HG03159 (cell line): ENCODE data around the gene JAG1.

ENCODE experiments used
- ATAC-seq: cut with Tn5 transposase; IDR thresholded peaks from one replicate; pipeline ENCODE4 v1.9.1; 2021; ENCODE audit warnings: mild to moderate bottlenecking, moderate library complexity; ENCODE audit not compliant: unreplicated experiment

JAG1 gene

DNA sequence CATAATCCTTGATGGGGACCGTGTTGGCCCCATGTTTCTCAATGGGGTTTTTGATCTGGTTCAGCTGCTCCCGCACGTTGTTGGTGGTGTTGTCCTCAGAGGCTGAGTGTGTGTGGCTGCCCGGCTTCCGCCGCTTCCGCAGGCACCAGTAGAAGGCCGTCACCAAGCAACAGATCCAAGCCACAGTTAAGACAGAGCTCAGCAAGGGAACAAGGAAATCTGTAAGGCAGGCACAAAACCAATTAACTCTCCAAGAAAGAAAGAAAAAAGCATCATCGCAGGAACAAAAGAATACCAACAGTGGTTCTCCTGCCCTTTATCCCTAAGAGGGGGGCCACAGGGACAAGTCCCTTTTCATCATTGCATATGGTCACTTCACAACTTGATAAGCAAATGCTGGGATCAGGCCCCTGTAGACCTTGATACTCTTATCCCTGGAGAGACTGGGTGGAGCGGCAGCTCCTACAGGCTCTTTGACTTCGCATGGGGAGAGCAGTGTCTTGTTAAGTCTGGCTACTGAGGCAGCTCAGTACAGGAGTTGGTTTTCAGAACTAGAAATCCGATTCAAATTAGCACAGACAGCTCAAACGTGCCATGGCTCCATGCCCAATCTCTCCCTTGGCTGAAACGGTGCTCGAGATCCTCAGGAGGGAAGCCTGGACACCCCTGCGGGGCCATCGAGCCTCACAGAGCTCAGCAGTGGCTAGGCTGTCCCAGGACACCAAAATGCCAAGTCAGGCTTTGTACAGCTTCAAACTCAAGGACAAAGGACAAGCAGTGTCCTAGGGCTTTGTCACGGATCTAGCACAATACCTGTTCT is 33.9 kb downstream of the JAG1 start:
- ATAC-seq: no peak

DNA sequence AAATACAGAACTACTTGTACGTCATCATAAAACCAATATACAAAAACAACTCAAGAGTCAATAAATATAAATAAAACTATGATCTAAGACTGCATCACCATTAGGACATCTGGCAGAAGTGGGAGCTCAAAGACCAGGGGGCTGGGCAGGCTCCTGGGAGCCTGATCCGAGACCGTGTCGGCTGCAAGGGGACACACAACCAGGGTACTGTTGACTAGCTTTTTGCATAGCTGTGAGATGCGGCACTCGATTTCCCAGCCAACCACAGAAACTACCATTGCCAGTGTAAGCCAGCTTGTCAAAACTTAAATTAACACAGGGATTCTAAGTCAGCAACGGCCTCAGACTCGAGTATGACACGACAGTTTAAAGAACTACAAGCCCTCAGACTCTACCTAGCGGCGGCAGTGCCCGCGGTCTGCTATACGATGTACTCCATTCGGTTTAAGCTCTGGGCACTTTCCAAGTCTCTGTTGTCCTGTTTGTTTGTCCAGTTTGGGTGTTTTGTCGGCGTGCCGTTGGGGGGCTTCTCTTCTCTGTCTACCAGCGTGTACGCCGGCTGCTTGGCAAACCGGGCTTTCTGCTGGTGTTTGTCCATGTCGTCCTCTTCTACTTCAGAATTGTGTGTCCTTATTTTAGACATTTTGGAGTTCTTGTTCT is 34.6 kb downstream of the JAG1 start:
- ATAC-seq: no peak

DNA sequence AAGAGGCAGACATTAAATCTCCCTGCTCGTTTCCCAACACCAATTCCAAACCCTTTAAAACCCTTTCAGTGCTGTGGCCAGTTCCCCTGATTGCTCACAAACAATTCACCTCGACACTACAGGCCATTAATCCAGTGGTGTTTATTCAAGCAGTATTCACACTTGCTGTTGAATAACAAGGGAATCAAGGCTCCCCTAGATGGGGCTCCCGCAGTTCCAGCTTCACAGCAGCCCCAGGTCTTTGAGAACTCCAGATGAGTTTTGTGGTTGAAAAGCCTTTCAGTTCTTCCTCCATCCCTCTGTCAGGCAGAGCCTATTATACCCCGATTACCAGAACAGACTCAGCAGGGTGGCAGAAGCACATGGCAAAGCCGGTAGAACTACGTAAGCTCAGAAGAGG is 36.2 kb downstream of the JAG1 start:
- no peak for ATAC-seq

DNA sequence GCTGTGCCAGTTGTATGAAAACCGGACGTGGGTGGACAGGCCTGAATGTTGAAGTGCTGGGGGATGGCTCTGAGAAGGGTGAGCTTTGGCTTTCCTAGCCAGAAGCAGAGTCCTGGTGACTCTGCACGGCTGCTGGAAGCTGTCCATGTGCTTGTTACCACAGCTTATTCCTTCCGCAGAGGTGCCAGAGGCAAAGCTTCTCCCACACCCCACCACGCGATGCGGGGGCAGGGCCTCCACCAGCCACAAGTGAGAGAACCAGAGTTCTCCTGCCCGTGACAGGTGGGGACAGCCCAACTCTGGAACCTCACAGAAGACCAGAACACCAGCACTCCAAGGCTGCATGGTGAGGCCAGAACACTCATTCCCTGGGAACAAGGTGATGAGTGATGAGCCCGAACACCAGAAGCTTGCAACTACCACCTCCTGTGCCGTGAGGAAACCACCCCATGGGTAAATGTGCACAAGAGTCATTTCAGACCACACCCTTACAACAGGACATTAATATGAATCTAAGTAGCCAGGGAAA is 36.7 kb downstream of the JAG1 start:
- no peak for ATAC-seq

DNA sequence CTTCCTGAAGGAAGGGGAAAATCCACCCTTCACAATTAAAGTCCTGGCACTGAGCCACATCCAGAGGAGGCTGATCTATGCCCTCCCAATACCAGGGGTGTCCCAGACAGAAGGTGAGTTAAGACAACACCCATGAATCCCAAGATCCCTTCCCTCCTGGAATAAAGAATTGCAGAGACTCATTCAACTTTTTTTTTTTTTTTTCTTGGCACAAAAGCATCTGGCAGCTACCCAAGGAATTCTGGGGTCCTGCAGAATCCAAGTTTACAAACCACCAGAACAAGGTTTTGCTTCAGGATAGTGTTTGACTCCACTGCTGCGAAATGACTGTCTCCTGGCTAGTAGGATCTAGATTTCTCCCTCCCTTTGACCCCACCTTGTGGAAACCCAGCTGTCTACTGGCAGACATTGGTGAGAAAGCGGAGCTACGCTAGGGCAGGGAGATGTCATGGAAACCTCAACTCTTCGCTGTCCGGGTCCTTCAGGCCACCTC is 37.4 kb downstream of the JAG1 start:
- ATAC-seq: no peak

DNA sequence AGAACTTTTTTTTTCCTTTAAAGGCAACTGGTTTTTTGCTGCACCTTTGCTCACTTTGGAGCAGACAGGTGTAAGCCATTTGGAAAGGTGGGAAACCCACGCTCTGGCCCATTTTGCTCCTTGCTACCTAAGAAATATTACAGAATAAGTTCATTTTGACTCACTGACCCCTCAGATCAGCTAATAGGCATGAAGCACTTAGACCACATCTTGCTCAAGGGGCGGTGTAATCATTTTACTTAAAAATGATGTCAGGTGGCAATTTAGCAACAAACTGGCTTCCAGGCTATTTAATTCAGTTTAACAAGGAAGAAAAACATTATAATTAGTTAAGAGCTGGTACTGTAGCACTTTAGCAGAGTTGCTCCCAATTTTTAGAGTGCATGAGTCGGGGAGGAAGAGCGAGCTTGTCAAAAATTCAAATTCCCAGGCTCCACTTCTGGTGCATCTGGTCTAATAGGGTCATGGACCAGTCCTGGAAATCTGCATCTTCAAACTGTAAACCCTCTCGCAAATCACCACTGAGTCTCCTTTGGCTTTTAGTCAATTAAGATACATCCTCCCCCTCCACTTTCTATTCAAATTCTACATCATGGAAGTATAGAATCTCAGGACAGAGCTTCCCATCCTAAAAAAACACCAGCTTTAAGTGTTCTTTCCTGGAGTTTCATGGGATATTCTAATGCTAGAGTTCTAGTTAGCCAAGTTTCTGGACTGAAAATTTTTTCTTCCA is 38.2 kb downstream of the JAG1 start:
- ATAC-seq: no peak

DNA sequence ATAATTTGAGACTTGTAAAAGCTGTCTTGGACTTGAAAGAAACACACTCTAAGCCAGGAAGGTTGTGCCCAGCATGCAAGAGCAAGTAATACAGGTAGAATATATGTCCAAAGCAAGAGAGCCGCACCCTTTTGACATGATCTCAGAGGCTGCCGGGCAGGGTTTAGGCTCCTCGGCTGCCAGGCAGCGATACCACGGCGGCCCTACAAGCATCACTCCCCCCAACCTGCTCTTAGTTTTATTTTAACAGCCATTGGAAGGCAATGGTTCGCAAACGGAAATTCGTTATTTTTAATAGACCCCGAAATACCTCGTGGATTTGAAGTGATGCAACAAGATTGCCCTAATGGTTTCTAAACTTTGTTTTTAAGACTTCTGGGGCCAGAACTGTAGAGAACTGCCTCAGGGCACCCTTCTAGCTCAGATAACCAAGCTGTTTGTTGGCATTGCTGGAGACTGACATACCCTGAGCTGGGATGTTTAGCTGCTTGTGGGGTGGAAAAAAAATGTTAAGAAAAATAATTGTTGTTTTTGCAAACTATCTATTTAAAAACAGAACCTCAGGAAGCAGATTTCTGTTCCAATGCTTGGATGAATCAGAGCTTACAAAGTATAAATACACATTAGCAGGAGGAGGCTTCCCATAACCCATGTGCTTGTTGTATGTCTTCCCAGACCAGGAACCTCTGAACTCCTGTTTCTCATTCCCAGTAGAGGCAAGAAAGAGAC is 39.0 kb downstream of the JAG1 start:
- ATAC-seq: no peak

DNA sequence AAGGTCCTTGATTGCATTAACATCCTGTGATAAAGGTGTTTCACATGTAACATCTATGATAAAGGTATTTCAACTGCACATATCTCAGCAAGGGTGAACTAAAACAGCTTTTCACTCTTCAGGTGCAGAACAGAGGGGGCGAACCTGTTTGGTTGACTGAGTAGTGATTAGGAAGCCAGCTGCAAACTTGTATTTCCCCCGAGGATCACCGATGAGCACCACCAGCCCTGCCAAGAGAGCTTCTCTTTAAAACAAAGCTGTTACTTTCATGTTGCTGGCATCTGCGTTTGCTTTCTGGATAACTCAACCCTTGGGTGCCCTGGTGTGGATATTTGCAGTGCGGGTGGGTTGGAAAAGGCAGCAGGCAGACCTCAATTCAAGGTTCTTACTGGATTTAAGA is 39.6 kb downstream of the JAG1 start:
- no peak for ATAC-seq

DNA sequence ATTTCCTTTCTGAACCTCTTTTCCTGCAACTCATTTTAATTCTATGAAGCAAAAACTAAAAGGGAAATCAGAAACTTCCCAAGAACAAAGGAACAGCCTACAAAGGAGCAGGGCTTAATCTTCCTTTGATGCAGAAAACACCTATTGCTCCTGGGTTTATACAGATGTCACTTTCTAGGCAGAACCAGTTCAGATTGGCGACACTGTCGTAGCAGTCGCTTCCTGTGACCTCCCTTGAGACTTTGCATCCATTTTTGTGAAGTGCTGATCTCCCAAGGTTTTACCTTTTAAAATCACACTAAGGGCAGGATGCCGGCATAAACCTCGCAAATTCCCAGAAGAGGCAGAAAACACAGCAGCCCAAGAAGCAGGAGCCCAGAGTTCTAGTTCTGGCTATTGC is 40.1 kb downstream of the JAG1 start:
- ATAC-seq: no peak

DNA sequence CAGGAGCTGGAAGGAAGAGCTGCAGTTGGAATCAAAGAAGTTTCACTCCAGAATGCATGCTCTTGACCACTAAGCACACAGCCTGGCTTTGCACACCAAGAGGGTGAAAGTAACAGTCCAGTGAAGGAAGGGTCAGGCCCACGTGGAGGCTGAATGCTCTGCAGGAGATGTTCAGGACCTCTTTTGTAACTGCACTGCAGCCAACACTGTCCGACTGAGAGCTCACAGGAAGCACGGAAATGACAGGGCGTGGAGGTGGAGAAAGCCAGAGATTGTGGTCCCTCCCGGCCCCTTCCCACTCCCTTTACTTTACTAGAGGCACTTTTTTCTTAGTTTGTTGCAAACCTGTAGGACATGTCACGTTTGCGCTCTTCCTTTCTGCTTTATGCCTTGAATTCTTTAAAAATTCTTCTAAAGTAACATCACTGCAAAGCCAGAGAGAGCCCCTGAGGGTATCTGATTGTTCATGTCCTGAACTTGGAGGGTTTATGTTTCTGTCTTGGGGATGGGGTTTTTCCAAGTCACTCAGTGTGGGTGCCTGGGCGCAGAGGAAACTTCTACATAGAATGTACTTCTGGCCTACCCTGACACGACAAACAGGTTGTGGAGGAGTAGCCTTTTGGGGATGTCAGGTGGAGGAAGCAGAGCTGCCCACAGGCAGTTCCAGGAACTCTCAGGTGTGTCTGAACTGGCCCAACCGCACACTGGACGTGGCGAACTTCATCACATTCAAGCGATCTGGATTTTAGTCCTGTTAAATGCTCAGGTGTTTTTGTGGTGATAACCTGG is 40.9 kb downstream of the JAG1 start:
- no peak for ATAC-seq

DNA sequence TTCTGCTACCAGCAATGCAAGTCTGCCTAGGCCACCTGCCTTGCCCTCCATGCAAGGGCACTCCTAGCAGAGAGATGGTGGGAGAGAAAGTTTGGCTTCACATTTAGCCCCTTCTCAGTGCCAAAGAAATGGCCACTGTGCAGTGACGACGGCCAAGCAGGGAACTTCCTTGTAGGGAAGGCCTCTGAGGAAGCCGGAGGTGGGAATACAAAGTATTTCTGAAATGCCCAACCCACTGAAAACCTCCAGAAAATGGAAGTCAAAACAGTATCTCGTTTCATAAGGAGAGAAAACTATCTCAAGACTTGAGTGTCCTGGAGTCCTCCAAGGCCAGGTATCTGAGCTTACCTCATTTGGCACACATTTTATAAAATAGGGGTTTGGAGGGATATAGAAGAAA is 42.7 kb downstream of the JAG1 start:
- ATAC-seq: no peak

DNA sequence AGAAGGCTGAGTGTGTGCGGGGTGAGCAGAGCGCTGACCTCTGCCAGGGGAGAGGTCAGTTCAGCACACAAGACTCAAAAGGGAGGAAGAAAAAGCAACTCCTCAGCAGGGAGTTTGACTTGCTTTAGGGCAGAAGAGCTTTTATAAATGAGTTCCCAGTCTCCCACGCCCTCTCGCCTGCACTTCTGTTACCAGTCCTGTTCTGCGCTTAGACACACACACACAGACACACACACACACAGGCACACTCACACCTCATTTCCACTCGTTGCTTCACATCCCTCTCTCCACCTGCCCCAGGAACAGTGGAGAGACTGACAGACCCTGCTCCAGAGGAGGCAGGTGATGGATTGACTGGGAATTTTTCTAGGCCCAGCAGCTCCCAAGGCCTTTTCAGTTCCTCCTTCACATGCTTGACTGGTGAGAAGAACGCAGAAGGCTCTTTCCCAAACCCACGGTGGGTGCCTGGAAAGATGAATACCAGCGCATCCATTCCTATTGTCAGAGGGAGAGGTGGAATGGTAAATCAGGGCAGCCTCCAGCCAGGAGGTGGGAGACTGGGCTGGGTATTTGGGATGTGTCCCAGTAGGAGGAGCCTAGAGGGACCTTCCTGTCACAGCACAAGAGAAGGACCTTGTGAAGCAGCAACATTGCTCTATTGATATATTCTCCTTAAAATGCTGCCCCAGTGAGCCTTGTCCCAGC is 43.7 kb downstream of the JAG1 start:
- ATAC-seq: no peak

DNA sequence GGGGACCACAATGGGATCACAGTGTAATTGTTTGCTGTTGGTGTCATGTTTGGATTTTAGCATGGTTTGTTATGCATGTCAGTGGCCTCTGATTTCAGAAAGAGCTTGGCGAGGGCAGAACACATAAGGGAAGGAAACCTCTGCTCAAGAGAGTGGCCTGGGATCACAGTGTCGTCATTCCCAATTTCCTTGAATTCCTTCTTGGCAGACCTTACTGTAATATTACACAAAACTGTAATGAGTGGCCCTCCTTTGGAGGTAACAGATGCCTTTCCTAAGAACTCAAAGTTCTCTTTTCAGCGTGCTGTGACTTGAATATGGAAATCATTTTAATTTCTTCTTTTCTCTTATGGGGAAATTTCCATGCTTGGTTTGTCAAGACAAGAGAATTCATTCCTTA is 46.9 kb downstream of the JAG1 start:
- no peak for ATAC-seq

DNA sequence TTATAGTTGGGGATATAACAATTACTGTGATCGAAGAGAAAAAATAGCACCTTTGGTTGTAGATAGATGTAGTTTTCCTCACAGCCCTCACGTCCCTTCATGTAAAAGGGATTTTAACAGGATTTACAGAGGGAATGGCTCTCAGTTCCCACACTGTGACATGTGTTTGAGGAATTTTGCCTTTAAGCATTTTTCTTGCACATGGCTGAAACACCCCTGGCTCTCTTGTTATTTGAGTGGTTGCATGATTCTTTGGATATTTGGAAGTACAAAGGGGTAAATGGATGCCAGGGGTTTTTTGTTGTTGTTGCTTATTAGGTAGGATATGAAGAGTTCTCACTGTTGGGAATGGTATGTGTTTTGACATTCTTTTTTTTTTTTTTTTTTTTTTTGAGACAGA is 48.2 kb downstream of the JAG1 start:
- ATAC-seq: no peak

DNA sequence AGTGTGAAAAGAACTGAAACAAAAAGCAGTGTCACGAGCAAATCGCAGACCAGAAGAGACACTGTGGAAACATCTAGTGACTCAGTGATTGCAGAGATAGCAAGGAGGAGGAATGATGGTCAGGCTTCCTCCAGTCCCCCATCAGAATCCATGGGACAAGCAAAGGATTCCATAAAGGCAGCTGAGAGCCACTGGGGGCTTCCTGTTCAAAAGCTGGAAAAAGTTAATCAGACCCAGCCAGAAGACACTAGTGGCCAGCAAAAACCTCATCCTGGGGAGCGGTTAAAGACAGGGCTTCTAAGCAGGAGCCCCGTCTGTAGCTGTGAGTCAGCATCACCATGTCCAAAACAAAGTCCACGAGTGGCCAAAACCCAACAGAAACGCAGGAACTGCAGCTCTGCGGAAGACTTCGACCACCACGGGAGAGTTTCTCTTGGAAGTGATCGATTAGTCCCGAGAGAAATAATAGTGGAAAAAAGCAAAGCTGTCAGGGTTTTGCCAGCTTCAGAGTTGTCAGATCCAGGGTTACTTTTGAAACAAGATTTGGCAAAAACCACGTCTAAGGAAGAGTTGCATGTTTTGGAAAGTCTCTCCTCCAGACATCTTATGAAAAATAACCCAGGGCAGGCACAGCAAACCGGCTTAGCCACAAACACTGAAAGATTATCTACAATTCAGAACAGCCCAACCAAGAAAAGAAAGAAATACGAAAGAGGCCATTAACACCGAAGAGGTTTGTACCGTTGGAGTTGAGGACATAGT is 51.0 kb downstream of the JAG1 start:
- ATAC-seq: no peak

DNA sequence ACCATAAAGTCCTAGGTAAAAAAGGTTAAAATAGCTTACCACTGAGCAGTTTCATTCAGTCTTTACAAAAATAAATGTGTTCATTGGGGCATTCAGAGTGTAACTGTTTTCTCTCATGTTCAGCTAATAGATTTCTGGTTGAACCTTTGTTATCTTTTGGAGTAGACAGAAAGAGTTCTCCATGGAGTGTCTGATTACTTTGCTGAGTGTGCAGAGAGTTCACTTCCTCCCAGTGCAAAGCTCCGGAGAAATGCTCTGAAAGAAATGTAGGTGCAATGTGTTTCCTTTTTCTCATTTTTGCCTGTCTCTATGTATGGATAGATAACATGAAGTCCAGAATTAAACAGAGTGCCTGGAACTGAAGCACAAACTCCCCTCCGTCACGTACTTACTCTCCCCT is 52.6 kb downstream of the JAG1 start:
- no peak for ATAC-seq

DNA sequence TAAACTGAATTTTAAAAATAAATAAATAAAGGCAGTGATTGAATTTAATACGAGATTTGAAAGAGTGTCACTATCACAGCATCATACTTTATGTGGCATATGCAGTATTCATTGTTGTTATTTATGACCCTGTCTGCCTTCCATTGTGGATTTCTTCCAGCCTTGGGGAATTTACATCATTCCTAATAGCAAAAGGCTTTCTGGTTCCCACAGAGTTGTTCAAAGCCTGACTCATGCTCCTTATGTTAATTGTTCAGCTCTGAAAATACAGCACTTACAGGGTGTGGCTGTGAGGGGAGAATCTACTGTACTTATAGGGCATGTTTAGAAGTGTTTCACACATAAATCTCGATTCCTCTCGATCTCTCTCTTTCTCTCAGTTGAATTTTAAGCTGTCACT is 54.4 kb downstream of the JAG1 start:
- no peak for ATAC-seq

DNA sequence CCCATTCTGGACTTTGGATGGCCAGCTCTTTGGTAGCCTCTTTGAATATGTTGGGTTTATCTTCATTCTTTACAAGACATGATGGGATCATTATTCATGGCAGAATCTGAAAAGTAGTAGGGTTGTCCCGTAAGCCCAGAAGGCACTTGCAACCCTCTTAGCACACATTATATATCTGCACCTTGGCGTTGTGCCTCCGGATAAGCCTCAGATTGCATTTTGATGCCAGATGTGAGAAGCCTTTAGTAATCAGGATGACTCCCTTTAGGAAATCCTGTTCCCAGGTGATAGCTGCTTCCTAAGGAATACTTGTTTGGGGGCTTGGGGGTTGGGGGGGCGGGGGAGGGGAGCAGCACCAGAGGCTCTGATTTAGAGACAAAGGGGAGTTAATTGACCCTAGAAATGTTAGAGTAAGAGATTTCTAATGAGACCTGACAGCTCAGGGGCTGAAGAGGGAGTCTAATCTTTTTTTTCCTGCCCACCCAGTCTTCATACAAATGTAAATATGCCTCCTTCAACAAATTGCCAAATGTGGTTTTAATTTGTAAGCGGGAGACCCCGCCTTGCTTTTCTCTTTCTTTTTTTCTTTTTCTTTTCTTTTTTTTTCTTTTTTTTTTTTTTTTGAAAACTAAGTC is 55.1 kb downstream of the JAG1 start:
- no peak for ATAC-seq
